Suppressor macrophage (primary cell): ENCODE measurements around the gene ZC3H12D.
"Not testable (repeated sequence)": the region's sequence is repeated elsewhere in the genome, so short reads cannot be mapped to it uniquely, and the experiment has no call there.

Experiments
- DNase-seq, 4 experiments: peaks; one replicate each; pipeline ENCODE4 v3.0.0-alpha.2; 2020 to 2022

Gene ZC3H12D

GRCh38 chr6:149483849-149484655 is 762 bp downstream of the ZC3H12D start:
- peak in 2 of 4 experiments; percentile 19 to 22 for DNase-seq

DNA sequence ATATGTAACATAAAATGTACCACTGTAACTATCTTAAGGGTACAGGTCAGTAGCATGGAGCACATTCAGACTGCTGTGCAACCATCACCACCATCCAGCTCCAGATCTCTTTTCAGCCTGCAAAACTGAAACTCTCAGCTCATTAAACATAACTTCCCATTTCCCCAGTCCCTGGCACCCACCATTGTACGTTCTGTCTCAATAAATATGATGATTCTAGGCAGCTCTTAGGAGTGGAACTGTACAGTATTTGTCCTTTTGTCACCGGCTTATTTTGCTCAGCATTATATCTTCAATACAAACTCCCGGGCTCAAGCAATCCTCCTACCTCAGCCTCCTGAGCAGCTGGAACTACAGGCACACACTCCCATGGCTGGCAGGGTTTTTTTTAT is 1.5 kb downstream of the ZC3H12D start:
- DNase-seq, result peak; percentile 56 to 79 (median 71)

- DNase-seq, result peak; percentile 56 to 80 (median 72)
These were observed 2.1 kb downstream of the ZC3H12D start for GRCh38 chr6:149482545-149483333.

DNA sequence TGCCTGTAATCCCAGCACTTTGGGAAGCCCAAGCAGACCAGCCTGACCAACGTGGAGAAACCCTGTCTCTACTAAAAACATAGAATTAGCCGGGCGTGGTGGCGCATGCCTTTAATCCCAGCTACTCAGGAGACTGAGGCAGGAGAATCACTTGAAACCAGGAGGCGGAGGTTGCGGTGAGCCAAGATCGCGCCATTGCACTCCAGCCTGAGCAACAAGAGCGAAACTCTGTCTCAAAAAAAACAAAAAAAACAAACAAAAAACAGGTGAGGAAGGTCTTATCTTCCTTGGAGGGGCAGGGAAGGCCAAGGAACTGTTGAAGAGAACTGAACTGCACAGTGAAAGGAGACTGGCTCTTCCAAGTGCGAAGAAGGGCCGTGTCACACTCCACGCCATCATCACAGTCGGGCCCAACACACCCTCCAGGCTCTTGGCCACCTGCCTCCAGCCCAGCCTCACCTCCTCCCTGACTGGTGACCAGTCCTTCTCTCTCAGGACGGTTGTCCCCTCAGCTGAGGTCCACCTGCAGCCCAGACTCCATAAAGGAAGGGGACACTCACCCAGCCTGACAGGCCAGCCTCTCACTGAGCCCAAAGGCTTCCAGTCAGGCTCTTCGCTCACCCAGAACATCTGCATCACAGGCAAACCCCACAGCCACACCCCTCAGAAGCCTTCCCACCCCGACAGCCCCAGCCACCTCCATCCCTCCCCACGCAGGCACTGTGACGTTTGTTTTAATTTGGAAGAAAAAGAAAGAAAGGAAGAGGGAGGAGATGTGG is 4.1 kb downstream of the ZC3H12D start:
- no peak for DNase-seq

DNA sequence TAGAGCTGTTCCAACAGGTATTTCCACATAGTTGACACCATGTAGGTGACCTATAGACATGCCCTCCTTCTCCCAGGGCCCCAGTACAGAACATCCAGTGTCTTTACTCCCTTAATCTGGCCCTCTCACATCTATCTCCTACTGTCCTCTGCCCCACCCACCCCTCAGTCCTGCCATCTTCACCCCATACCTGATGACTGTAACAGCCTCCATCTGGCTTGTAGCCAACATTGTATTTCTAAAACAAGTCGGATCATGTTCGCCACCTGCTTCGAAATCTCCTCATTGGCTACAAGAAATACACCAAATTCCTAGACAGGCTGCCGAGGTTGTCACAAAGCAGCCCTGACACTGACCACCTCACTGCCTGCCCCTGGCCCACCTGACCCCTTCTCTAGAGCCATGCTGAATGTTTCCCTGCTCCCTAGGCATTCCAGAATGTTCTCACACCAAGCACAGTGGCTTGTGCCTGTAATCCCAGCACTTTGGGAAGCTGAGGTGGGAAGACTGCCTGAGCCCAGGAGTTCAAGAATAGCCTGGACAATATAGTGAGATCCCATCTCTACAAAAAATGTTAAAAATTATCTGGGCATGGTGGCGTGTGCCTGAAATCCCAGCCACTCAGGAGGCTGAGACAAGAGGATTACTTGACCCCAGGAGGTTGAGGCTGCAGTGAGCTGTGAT is 6.0 kb downstream of the ZC3H12D start:
- DNase-seq, result no peak

DNA sequence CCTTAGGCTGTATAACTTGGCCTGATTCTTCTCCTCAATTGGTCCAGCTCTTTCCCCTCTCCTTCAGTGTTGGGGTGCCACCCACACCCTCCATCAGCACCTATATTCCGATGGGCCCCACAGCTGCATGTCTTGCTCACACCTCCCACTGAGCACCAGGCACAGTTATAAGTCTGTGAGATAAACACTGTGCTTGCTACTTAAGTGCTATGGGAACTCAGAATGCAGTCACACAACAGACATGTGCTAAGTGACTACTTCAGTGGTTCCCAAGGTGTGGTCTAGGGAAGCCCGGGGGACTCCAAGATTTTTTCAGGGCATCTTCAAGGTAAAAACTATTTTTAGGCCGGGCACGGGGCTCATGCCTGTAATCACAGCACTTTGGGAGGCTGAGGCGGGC is 7.3 kb downstream of the ZC3H12D start:
- DNase-seq, result no peak

DNA sequence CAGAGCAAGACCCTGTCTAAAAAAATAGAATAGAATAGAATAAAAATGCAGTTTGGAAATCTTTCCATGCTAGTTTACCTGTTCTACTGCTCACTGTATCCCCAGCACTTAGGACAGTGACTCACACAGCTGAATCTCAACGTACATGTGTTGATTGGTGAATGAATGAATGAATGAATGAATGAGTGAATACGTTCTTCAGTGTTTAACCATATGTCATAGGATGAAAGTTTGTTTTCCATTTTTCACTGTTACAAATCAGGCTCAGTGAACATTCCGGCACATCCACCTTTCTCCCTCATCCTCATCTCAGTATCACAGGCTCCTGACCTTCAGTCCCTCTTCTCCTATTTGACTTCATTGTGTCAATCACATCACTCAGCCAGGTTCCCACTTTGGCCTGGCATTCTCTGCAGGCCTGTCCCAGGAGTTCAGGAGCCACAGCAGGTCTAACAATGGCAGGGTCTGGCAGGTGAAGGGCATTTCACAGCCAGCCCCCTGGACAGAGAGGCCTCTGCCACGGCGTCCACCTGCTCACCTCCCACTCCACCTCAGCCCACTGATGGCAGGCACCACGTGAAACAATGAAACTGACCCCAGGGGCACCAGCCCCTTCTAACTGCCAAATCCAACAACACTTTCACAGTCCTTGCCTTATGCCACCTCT is 7.9 kb downstream of the ZC3H12D start:
- no peak for DNase-seq

DNA sequence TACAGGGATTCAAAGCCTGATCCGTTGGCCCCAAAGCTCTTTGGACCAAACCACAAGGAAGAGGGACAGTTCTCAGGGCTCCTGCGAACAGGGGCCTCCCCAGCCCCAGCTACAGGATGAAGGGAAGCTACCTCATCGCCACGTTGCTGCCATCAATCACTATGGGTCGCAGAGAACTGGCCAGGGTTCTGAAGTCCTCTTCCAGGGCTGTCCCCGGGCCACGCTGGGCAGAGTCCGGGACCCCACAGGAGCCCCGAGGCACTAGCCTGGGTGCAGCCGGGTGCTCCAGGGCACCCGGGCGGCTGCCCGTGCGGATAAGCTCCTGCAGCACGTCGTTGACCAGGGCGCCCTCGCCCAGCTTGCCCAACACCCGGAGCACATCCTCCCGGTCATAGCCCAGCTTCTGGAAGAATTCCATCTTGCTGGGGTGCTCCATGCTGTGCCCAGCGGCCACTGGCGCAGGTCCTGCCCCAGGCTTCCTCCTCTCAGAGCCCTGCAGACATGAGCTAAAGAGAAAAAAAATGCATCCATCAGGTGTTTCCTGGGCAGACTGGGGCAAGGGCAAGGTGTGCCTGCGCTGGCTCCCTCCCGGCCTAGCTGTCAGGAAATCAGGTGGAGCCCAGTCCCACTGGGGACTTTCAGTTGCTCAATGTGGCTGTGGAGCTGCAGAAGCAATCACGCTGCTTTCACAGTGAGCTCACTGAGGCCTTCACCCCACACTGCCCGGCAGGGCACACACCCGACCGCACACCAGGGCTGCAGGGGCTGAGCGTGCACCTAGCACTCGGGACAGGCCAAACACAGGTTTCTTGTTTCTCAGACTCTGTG is 10.5 kb downstream of the ZC3H12D start:
- no peak for DNase-seq

DNA sequence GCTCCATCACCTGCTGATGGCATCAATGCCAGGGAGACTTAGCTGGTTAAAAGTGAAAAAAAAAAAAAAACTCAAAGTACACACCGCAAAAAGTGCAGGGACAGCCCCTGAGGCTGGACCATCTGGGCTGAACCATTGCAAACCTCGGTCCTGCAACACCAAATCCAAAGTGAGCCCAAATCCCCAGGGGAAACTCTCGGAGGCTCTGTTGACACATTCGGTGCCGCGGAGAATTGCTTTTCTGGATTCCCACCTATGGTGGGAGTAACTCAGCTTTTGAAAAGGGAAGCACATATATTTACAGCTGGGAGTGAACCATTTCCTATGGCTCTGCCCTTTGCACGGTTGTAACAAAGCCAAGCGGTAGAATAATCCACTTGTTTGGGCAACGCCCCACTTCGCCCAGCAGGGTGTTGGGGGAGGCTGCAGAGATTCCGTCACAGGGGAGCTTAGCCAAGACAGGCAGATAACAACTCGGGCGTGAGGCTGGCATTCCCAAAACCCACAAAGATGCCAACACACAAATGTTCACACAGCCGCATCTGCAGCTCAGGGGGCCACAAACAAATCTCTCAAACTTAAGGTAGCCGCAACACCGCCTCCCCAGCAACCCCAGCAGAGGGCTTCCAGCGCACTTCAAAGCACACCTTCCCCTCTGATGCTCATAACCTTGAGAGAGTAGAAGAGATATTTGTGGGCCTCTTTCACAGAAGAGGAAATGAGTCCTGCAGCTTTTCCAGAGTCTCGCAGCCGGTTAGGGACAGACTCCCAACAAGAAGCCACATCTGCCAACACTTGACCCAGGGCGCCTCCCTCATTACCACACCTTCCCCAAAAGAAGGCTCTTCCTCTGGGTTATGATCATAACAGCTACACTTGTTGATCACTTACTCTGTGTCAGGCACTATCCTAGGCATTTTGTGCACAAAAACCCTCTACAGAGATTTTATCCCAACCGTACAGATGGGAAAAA is 11.4 kb downstream of the ZC3H12D start:
- no peak for DNase-seq

DNA sequence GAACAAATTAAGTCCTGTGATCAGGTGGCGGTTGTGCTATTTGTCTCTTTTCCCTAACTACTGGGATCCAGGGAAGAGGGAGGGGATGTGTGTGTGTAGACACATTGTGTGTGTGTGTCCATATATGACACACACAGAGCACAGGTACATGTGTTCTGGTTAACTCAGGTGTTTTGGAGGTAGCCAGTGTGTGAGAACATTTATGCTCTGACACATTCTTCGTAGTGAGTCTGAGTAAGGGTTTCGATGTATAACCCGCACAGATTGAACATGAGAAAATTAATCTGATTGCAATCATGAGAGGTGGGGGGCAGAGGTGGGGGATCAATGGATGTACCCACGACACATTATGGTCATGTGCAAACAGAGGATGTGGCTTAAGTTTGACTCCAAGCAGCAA is 12.6 kb downstream of the ZC3H12D start:
- DNase-seq, result no peak

GRCh38 chr6:149471801-149472200 is 13.0 kb downstream of the ZC3H12D start:
- DNase-seq, result no peak

- DNase-seq, result no peak
These were observed 13.9 kb downstream of the ZC3H12D start for GRCh38 chr6:149470948-149471347.

DNA sequence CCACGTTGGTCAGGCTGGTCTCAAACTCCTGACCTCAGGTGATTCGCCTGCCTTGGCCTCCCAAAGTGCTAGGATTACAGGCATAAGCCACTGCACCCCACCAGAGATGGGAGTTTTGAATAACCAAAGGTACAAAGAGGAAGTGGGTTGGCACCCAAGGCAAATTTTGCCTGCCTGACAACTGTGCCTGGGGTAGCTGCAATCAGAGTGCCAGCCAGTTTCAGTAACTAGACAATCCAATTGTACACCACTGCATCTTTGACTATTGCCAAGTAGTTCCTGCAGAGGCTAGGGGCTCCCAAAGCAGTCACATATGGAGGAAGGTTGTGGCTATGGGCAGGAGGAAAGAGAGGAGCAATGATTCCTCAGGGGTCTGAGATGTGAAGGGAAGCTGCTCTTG is 16.6 kb downstream of the ZC3H12D start:
- no peak for DNase-seq

DNA sequence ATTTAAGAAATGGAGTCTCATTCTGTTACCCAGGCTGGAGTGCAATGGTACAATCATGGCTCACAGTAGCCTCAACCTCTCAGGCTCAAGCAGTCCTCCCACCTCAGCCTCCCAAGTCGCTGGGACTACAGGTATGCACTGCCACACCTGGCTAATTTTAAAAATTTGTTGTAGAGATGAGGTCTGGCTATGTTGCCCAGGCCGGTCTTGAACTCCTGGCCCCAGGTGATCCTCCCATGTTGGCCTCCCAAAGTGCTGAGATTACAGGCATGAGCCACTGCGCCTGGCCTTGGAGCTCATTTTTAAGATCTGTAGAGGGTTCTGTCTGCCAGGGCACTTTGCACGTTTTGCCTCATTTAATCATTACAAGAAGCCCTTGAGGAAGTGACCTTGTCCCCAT is 17.5 kb downstream of the ZC3H12D start:
- no peak for DNase-seq

DNA sequence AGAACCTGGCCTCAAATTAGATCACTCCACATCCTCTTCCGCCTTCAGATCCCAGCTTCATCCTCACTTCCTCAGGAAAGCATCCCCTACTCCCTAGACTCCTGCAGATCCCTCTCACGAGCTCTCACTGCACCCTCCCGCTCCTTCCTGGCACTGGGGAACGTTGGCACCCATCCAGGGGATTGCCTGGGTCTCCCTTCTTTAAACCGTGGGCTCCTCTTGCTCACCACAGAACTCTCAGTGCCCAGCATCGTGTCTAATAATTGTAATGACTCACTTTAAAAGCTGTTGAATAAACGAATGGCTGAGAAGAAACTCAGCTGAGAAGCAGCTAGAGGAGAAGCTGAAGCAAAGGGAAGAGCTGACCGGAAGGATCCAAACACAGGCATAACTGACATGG is 20.4 kb downstream of the ZC3H12D start:
- DNase-seq, result peak in 3 of 4 experiments; percentile 22 to 60 (median 46)

GRCh38 chr6:149463781-149464180 is 21.0 kb downstream of the ZC3H12D start:
- DNase-seq, result no peak

DNA sequence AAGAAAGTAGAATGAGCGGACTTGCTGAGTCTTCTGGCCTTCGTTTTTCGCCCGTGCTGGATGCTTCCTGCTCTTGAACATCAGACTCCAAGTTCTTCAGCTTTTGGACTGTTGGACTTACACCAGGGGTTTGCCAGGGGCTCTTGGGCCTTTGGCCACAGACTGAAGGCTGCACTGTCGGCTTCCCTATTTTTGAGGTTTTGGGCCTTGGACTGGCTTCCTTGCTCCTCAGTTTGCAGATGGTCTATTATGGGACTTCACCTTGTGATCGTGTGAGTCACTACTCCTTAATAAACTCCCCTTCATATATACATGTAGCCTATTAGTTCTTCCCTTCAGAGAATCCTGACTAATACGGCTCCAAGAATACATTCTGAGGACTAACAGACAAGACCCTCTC is 22.1 kb downstream of the ZC3H12D start:
- DNase-seq, result peak; percentile 60 to 80 (median 72)

DNA sequence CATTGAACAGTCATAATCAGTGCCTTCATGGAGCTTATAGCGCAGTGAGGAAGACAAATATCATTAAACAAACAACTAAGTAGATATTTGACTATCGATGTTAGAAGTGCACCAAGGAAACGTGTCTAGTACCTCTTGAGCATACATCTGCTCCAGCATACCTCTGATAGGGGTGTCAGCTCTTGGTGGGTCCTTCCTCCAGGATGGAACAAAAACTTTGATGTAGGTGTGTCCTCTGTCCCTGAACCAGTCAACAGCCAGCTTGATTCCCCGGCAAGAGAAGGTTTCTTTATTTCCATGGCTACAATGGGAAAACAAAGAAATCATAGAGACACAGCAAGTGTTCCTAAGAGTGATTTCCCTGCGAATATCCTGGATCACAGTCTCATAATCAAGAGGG is 23.1 kb downstream of the ZC3H12D start:
- no peak for DNase-seq

GRCh38 chr6:149460249-149460648 is 24.6 kb downstream of the ZC3H12D start:
- not testable (repeated sequence) for DNase-seq

- no peak for DNase-seq
These were observed 25.1 kb downstream of the ZC3H12D start for GRCh38 chr6:149459761-149460160.
